Astrocyte of the spinal cord (primary cell): ENCODE data around the gene SUPT7L.

Source experiments
- DNase-seq: peaks from one replicate; pipeline ENCODE4 v3.0.0; 2011; ENCODE audit warnings: low read depth, low spot score
- H3K4me3 ChIP-seq: 2 replicates; pipeline ENCODE4 v1.5.1; 2011; ENCODE audit warnings: low read depth, mild to moderate bottlenecking, low read length, moderate library complexity
- in situ Hi-C: cut with HindIII; loops from 2 replicates; pipeline ENCODE4 v1.10.0; 2017; ENCODE audit warnings: low sequenced_read_pairs
- TF ChIP-seq, protein P1 (sequence below): IDR thresholded peaks from 2 replicates; pipeline ENCODE4 v1.5.1; 2012; ENCODE audit warnings: low read depth, mild to moderate bottlenecking, low read length, inconsistent platforms

SUPT7L gene

DNA sequence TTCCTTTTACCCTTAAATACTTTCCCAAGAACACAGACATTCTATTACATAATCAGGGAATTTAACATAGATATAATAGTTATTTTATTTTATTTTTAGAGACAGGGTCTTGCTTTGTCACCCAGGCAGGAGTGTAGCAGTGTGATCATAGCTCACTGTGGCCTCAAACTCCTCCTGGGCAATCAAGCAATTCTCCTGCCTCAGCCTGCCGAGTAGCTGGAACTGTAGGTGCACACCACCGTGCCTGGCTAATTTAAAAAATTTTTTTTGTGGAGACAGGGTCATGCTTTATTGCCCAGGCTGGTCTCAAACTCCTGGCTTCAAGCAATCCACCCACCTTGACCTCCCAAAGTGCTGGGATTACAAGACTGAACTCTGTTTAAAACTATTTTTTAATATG, 45.9 kb upstream of the SUPT7L start:
- DNase-seq, result no peak
- TF ChIP-seq, protein P1, sequence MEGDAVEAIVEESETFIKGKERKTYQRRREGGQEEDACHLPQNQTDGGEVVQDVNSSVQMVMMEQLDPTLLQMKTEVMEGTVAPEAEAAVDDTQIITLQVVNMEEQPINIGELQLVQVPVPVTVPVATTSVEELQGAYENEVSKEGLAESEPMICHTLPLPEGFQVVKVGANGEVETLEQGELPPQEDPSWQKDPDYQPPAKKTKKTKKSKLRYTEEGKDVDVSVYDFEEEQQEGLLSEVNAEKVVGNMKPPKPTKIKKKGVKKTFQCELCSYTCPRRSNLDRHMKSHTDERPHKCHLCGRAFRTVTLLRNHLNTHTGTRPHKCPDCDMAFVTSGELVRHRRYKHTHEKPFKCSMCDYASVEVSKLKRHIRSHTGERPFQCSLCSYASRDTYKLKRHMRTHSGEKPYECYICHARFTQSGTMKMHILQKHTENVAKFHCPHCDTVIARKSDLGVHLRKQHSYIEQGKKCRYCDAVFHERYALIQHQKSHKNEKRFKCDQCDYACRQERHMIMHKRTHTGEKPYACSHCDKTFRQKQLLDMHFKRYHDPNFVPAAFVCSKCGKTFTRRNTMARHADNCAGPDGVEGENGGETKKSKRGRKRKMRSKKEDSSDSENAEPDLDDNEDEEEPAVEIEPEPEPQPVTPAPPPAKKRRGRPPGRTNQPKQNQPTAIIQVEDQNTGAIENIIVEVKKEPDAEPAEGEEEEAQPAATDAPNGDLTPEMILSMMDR, result no peak
- no peak overlapping the region for H3K4me3 ChIP-seq
- in situ Hi-C loops, result no loop called here

DNA sequence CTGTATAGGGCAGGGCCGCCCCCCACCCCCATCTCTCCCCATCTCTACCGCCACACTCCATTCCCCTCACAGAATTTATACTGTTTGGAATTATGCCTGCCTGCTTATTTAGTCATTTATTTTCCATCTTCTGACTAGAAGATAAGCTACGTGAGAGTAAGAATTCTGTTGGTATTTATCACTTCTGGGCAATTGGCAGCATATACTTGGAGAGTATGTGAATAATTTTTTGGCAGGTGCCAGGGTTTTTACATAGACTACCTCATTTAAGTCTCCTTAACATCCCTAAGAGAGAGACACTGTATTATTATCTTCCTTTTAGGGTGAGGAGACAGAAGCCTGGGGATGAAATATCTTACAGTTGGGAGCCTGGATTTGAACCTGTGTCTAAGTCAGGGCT, 45.3 kb upstream of the SUPT7L start:
- no peak overlapping the region for H3K4me3 ChIP-seq
- in situ Hi-C loops, result no loop called here
- TF ChIP-seq, protein P1, result no peak
- DNase-seq, result no peak

DNA sequence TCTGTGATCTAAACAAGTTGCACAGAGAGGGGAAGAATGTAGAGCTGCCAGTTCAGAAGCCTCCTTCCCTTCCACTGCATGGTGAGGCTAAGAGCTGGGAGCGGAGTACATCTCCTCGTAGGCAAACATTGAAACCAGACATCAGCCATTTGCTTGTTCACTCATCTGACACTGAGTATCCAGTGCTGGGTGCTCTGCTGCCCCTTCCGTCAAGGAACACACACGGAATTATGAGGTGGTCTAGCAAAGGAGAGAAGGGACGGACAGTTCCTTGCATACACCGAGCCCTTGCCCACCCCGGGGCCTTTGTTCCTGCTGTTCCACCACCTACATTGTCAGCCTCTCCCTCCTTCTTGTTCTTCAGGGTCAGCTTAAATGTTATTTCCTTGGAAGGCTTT, 44.8 kb upstream of the SUPT7L start:
- no peak overlapping the region for H3K4me3 ChIP-seq
- TF ChIP-seq, protein P1, result no peak
- no peak for DNase-seq
- in situ Hi-C loops, result no loop called here

DNA sequence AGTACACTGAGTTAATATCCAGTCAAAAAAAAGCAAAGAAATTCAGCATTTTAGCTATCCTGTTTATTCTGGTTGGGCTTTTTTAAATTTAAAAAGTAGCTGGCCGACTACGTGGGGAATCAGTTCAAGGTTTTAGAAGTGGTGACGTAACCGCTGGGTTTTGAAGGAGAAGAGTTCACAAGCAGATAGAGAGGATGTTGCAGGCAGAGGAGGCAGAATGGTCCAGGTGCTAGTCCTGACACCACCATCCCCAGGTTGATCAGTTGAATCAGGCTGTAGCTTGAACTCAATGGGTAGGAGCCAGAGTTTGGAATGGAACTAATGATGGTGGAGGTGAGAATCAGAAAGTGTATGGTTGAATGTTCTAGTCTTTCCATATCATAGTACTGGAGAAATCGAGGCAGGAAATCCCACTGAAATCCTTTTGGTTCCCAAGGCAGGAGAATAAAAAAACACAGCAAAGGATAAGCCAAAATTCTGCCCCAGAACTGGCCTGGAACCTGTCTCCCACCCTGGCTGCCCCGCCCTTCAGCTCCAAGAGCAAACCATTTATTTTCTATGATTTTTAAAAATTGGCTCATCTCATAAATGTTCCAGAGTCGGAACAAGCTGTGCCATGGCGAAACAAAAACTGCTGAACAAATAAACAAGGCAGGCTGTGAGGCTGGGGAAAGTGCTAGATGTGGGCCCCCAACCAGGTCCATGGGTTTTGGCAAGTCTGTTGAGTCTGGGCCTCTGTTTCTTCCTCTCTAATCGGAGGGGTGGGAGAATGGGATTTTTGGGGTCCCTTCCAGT, 44.2 kb upstream of the SUPT7L start:
- TF ChIP-seq, protein P1, result no peak
- no peak overlapping the region for H3K4me3 ChIP-seq
- in situ Hi-C loops, result no loop called here
- DNase-seq, result peak; percentile 24

DNA sequence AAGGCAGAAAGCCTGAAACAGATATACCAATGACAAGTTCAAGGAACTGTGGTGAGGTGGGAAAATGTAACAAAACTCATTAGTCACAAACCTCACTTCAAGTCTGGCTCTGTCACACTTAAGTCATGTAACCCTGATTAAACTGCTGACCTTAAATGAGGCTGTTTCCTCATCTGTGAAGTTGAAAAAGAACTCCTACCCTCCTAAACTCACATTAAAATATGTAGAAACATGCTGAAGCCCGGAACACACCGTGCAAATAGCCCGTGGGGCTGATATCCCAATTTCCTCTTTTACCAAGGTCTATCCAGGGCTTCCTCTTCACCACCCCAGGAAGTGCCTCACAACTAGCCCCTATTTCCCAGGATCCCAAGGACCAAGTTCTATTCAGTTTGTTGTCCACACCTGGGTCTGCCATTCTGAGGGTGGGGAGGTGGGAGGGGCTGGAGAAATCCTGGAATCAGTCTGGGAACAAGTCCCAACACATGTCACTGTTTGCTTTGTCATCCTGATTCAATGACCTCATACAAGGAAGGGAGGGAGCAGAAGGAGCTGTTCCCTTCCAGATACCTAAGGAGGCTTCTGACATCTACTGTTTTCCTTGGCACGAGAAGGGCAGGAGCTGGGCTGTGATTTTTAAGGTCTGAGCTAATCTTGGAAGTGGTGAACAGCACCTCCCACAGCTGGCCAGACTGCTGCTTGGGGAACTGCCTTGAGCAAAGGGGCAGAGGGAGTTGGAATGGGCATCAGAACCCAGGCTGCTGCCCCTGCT, 42.6 kb upstream of the SUPT7L start:
- peak; percentile 96 for DNase-seq
- in situ Hi-C loops, result no loop called here
- H3K4me3 ChIP-seq, result no peak overlapping the region
- TF ChIP-seq, protein P1, result peak; percentile 5

DNA sequence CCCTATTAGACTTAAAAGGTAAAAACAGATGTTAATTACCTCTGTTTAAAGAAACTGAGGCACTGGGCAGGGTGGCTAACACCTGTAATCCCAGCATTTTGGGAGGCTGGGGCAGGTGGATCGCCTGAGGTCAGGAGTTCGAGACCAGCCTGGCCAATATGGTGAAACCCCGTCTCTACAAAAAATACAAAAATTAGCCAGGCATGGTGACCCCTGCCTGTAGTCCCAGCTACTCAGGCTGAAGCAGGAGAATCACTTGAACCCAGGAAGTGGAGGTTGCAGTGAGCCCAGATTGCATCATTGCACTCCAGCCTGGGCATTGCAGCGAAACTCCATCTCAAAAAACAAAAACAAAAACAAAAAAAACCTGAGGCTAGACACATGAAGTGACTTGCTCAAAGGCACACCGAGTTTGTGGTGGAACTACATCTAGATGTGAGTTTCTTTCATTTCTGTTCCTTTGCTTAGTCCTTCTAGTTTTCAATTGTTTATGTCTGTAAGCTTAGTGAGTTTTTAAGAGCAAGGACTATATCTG, 41.0 kb upstream of the SUPT7L start:
- in situ Hi-C loops, result no loop called here
- TF ChIP-seq, protein P1, result no peak
- H3K4me3 ChIP-seq, result no peak overlapping the region
- DNase-seq, result no peak
